Stomach (tissue), 9 donors: Measurements from ENCODE around the gene CCDC69. TPM values are rescaled to one million over a fixed set of nuclear protein-coding genes. Genes with fewer than 3 reads are reported as not detected.

Source experiments
- DNase-seq, 2 donors: peaks; one replicate each; pipeline versions ENCODE4 v3.0.0 to v3.0.0-alpha.2; 2013 to 2019
- H3K27ac ChIP-seq, 5 donors: fragments of 200-600 bp in 4 of 5; sonication (generic) in 4 of 5; one replicate each; pipeline ENCODE4 v1.5.1; 2013 to 2019; ENCODE audit warnings: mild to moderate bottlenecking in 1 of 5, moderate library complexity in 1 of 5
- H3K27me3 ChIP-seq, 3 donors: fragments of 200-600 bp; sonication (generic); one replicate each; pipeline ENCODE4 v1.5.1; 2017 to 2019; ENCODE audit warnings: mixed run types in 1 of 3
- H3K36me3 ChIP-seq, 4 donors: fragments of 200-600 bp; sonication (generic); 1 replicate in 3 of 4; 2 replicates in 1 of 4; pipeline ENCODE4 v1.5.1; 2016 to 2019
- H3K4me1 ChIP-seq, 4 donors: fragments of 200-600 bp; sonication (generic); one replicate each; pipeline ENCODE4 v1.5.1; 2016 to 2019
- H3K4me3 ChIP-seq, 4 donors: fragments of 200-600 bp; sonication (generic) in 3 of 4; one replicate each; pipeline ENCODE4 v1.5.1; 2016 to 2019; ENCODE audit warnings: mild to moderate bottlenecking in 1 of 4
- H3K9me3 ChIP-seq, 4 donors: fragments of 200-600 bp; sonication (generic); one replicate each; pipeline ENCODE4 v1.5.1; 2016 to 2019
- EP300 ChIP-seq: sonication (generic); formaldehyde crosslinking; IDR thresholded peaks from one replicate; pipeline ENCODE4 v1.6.1; 2017; ENCODE audit warnings: antibody characterized with exemption
- POLR2A ChIP-seq, 4 donors: fragments of 450-650 bp; IDR thresholded peaks; one replicate each; pipeline ENCODE4 v1.6.1; 2016; ENCODE audit warnings: antibody characterized with exemption in 4 of 4, control low read depth in 2 of 4, mild to moderate bottlenecking in 1 of 4, moderate library complexity in 1 of 4
- POLR2AphosphoS5 ChIP-seq, 3 donors: sonication (generic); formaldehyde crosslinking; IDR thresholded peaks; one replicate each; pipeline ENCODE4 v1.6.1; 2016; ENCODE audit warnings: antibody characterized with exemption in 3 of 3
- WGBS, 5 donors: extraction: QIAGEN DNeasy Blood & Tissue Kit in 3 of 5; methylation state at CpG; one replicate each; pipeline versions ENCODE4 v1.1.5 to v1.1.7; 2013 to 2018; 5-methylcytosine and 5-hydroxymethylcytosine counted together
- intact Hi-C: fragments of 100-400 bp; cut with DNase I; formaldehyde crosslinking; loops from one replicate; pipeline ENCODE4 v1.15.1; 2023; ENCODE audit warnings: low total_unique reads
- polyA plus RNA-seq, 3 donors: library from polyadenylated mRNA; stranded (reverse); fragments of 200-250 nt; gene quantifications; one replicate each; pipeline ENCODE4 v1.2.3, GENCODE V29; 2013
- total RNA-seq, 5 donors: library from RNA; depleted of rRNA; stranded (reverse); fragments of >200 nt; gene quantifications; one replicate each; pipeline versions ENCODE4 v1.1.0 to v1.2.3, GENCODE V29; 2014 to 2016
- TF ChIP-seq, protein P1 (sequence below), 7 experiments: fragments of 450-650 bp in 4 of 7; fragments of 200-600 bp in 3 of 7; sonication (generic) in 3 of 7; IDR thresholded peaks; one replicate each; pipeline ENCODE4 v1.5.1; 2016 to 2019; ENCODE audit warnings: antibody characterized with exemption in 7 of 7, control low read depth in 2 of 7, mild to moderate bottlenecking in 1 of 7
- donor health status: healthy with polysubstance abuse.
- donor health status: Bipolar disorder and iron deficiency.
- donor health status: healthy.

The CCDC69 gene
- total and polyA plus RNA-seq, 8 donors, result 5.5 to 173 (median 31.0) TPM

DNA sequence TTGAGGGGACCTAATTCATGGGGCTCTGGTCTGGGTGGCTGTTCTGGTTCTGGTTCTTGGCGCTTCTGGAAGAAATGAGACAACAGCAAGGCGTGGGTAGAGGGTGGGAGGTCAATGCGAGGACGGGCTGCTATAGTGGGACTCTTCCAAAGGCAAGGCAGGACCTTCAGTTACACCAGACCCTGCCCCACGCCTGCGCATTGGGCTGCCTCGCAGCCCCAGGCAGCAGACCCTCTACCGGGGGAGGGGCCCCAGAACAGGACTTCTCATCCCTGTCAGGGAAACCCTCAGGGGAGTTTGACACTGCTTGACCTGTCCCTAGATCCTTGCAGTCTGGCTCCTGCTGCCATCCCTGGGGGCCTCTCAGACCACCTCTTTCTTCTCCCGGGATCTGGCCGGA is 18.5 kb downstream of the CCDC69 start:
- Histone ChIP-seq H3K4me3 (no peak overlapping the region), H3K9me3 (no peaks in the 10 kb centered on the region), H3K36me3 (peaks cover 6 to 23% (median 16%) of the 10 kb centered on the region in 4 donors), H3K27ac (no peak overlapping the region), H3K4me1 (peaks cover 9 to 37% (median 17%) of the 10 kb centered on the region in 4 donors), H3K27me3 (no peaks in the 10 kb centered on the region)
- WGBS, 5 donors, result 75 to 93% (median 87%) methylated on average over 5 to 10 of the region's 10 CpGs
- no peak for DNase-seq
- intact Hi-C loops, result no loop called here
- TF ChIP-seq, protein P1, sequence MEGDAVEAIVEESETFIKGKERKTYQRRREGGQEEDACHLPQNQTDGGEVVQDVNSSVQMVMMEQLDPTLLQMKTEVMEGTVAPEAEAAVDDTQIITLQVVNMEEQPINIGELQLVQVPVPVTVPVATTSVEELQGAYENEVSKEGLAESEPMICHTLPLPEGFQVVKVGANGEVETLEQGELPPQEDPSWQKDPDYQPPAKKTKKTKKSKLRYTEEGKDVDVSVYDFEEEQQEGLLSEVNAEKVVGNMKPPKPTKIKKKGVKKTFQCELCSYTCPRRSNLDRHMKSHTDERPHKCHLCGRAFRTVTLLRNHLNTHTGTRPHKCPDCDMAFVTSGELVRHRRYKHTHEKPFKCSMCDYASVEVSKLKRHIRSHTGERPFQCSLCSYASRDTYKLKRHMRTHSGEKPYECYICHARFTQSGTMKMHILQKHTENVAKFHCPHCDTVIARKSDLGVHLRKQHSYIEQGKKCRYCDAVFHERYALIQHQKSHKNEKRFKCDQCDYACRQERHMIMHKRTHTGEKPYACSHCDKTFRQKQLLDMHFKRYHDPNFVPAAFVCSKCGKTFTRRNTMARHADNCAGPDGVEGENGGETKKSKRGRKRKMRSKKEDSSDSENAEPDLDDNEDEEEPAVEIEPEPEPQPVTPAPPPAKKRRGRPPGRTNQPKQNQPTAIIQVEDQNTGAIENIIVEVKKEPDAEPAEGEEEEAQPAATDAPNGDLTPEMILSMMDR (IDR thresholded peaks at IDR 0.05), result no peak
- TF ChIP-seq POLR2AphosphoS5 (IDR thresholded peaks at IDR 0.05) (no peak), EP300 (no peak), POLR2A (IDR thresholded peaks at IDR 0.05) (no peak)

DNA sequence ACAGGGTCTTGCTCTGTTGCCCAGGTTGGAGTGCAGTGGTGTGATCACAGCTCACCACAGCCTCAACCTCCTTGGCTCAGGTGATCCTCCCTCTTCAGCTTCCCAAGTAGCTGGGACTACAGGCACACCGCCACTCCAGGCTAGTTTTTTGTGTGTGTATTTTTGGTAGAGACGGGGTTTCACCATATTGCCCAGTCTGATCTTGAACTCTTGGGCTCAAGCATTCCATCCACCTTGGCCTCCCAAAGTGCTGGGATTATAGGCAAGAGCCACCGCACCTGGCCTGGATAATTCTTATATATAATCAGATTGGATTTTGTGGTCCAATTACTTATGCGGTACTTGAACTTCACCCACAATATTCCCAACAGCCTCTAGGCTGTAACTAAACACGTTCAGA is 19.8 kb downstream of the CCDC69 start:
- intact Hi-C loops, result no loop called here
- DNase-seq, result no peak
- peaks cover 11 to 37% (median 30%) of the 10 kb centered on the region in 4 donors for H3K36me3 ChIP-seq
- no peak overlapping the region for H3K4me3 ChIP-seq
- H3K27ac ChIP-seq, result no peak overlapping the region
- peaks cover 9 to 27% (median 15%) of the 10 kb centered on the region in 4 donors for H3K4me1 ChIP-seq
- no peaks in the 10 kb centered on the region for H3K9me3 ChIP-seq
- WGBS, 5 donors, result 78 to 87% (median 82%) methylated on average over 5 of the region's 5 CpGs
- H3K27me3 ChIP-seq, result no peaks in the 10 kb centered on the region
- TF ChIP-seq POLR2AphosphoS5 (IDR thresholded peaks at IDR 0.05) (no peak), EP300 (no peak)

DNA sequence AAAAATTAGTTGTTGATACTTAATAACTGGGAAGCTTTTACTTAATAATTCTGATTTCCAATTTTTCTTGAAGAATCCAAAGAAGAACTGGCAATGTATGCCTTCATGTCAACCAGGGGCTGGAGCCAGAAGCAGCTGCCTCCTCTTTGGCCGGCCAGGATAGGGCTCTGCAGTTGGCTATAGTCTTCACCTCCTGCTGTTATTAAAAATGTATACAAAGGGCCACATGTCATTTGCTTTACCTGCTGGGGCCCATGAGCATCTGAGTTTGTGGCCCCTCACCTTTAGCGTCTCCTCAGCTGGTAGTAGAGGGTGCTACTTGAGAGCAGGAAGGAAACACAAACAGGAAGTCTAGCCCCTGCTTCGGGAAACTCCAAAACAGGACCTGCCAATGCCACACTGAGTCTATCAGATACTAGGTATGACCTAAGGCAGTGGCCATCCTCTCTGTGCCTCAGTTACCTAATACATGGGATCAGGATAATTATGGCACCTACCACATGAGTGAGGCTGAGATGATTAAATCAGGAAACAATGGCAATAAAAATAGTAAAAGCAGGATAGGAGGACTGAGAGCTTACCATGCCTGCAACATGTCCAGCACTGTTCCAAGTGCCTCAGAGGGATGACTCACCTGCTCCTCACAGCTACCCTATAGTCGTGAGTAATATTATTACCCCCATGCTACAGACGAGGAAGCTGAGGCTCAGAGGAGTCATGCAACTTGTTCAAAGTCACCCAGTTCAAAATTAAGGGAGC is 21.3 kb downstream of the CCDC69 start:
- DNase-seq, result no peak
- no peaks in the 10 kb centered on the region for H3K27me3 ChIP-seq
- intact Hi-C loops, result no loop called here
- peaks cover 0 to 12% (median 4%) of the 10 kb centered on the region in 4 donors for H3K4me1 ChIP-seq
- no peak overlapping the region for H3K27ac ChIP-seq
- WGBS, 5 donors, result 60 to 81% (median 74%) methylated on average over 5 of the region's 5 CpGs
- no peaks in the 10 kb centered on the region for H3K9me3 ChIP-seq
- peaks cover 12 to 44% (median 39%) of the 10 kb centered on the region in 4 donors for H3K36me3 ChIP-seq
- TF ChIP-seq EP300 (no peak), POLR2AphosphoS5 (IDR thresholded peaks at IDR 0.05) (no peak), POLR2A (IDR thresholded peaks at IDR 0.05) (no peak)
- TF ChIP-seq, protein P1 (IDR thresholded peaks at IDR 0.05), result no peak
- H3K4me3 ChIP-seq, result no peak overlapping the region

DNA sequence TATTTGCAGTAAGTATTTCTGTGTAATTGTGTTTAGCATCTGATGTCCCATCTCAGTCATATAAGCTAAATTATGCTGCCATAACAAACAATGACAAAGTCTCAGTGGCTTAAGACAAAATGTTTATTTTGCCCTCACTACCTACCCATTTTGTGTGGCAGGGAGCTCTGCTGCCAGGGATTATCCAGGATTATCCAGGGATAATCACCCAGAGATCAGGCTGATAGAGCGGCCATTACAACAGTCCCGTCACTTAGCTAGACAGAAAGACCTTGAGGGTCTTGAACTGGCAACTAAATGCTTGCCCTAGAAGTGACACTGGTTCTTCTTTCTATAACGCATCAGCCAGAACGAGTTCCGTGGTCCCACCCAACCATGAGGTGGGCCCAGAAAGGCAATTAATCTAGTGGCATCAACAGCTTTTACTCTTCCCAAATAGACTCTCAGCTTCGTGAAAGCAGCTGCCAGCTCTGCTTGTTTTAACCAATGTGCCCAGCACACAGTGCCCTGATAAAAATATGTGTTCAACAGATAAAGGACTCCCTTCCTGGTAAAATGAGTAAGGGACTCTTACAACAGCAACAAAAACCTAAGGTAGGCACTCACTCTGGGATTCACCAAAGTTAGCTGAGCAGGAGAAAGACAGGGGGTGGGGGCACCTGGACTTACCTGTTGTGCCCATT is 22.8 kb downstream of the CCDC69 start:
- no peak for DNase-seq
- Histone ChIP-seq H3K36me3 (peaks cover 12 to 56% (median 46%) of the 10 kb centered on the region in 4 donors), H3K4me3 (no peak overlapping the region), H3K9me3 (no peaks in the 10 kb centered on the region), H3K27me3 (no peaks in the 10 kb centered on the region), H3K27ac (no peak overlapping the region), H3K4me1 (peaks cover 0 to 21% (median 4%) of the 10 kb centered on the region in 4 donors)
- TF ChIP-seq, protein P1 (IDR thresholded peaks at IDR 0.05), result no peak
- TF ChIP-seq POLR2AphosphoS5 (IDR thresholded peaks at IDR 0.05), result no peak
- no peak for TF ChIP-seq EP300
- TF ChIP-seq POLR2A (IDR thresholded peaks at IDR 0.05), result no peak
- WGBS, 5 donors, result 74 to 84% (median 78%) methylated on average over 6 of the region's 6 CpGs
- intact Hi-C loops, result no loop called here
